ENCODE results near the gene MSI2.

- no peak for TF ChIP-seq CTCF (IDR thresholded peaks at IDR 0.05; ENCODE audit: low read length)
- TF ChIP-seq EZH2 (IDR thresholded peaks at IDR 0.05; ENCODE audit: borderline replicate concordance, low read length) = no peak
These were observed 312.7 kb downstream of the MSI2 start for GRCh38 chr17:57569021-57569420.
